Measurements from ENCODE around the gene HNRNPAB. TPM values are rescaled to one million over a fixed set of nuclear protein-coding genes. Genes with fewer than 3 reads are reported as not detected.

Gene HNRNPAB
- total RNA-seq: 29.8 TPM
- 100 to 1,000 TPM in 5 of 8 donors, 10 to 100 TPM in 3; 82.3 to 125 (median 102) TPM for polyA plus RNA-seq (ENCODE audit: insufficient read depth in 1 of 8, insufficient read length in 8 of 8, low replicate concordance in 1 of 8)
- long read RNA-seq, donor 1, partial matches to known transcripts: 7 of 13 reads
- long read RNA-seq, donor 1, other reads (novel, unspliced or antisense): 0 of 13 reads
- long read RNA-seq, donor 2: 0 reads
- long read RNA-seq, donor 3, transcript HNRNPAB-201 (7 exons, 1,602 nt): major isoform, 7 of 68 reads
- long read RNA-seq, donor 3, transcript HNRNPAB-202 (8 exons, 1,796 nt): minor isoform, 6 of 68 reads
- long read RNA-seq, donor 3, partial matches to known transcripts: 49 of 68 reads
- long read RNA-seq, donor 3, other reads (novel, unspliced or antisense): 0 of 68 reads
- long read RNA-seq, donor 4, transcript HNRNPAB-201 (7 exons, 1,602 nt): major isoform, 7 of 9 reads
- long read RNA-seq, donor 4, partial matches to known transcripts: 0 of 9 reads
- long read RNA-seq, donor 4, other reads (novel, unspliced or antisense): 0 of 9 reads
- long read RNA-seq, donor 5, transcript HNRNPAB-204 (7 exons, 1,785 nt): minor isoform, 5 of 140 reads
- long read RNA-seq, donor 5, transcript HNRNPAB-202 (8 exons, 1,796 nt): minor isoform, 8 of 140 reads
- long read RNA-seq, donor 5, transcript HNRNPAB-201 (7 exons, 1,602 nt): major isoform, 10 of 140 reads
- long read RNA-seq, donor 5, partial matches to known transcripts: 94 of 140 reads
- long read RNA-seq, donor 5, other reads (novel, unspliced or antisense): 16 of 140 reads
- long read RNA-seq, donor 6, transcript HNRNPAB-202 (8 exons, 1,796 nt): major isoform, 13 of 94 reads
- long read RNA-seq, donor 6, transcript HNRNPAB-201 (7 exons, 1,602 nt): minor isoform, 8 of 94 reads
- long read RNA-seq, donor 6, partial matches to known transcripts: 58 of 94 reads
- long read RNA-seq, donor 6, other reads (novel, unspliced or antisense): 9 of 94 reads
- long read RNA-seq, donor 7, partial matches to known transcripts: 22 of 30 reads
- long read RNA-seq, donor 7, other reads (novel, unspliced or antisense): 0 of 30 reads
- long read RNA-seq, donor 8, partial matches to known transcripts: 0 of 12 reads
- long read RNA-seq, donor 8, other reads (novel, unspliced or antisense): 5 of 12 reads
- long read RNA-seq, donor 9, partial matches to known transcripts: 7 of 14 reads
- long read RNA-seq, donor 9, other reads (novel, unspliced or antisense): 0 of 14 reads
- long read RNA-seq, donor 10, partial matches to known transcripts: 0 of 16 reads
- long read RNA-seq, donor 10, other reads (novel, unspliced or antisense): 6 of 16 reads
- long read RNA-seq, donor 11, partial matches to known transcripts: 0 of 6 reads
- long read RNA-seq, donor 11, other reads (novel, unspliced or antisense): 0 of 6 reads

GRCh38 chr5:178204182-178204934, at the start of gene HNRNPAB:
HNRNPAB (plus strand) TSS chr5:178204533; CDS start chr5:178204838, 305 bp downstream.
- Histone ChIP-seq H3K4me1 (ENCODE audit: control insufficient read depth, insufficient read depth, low read length) (peaks cover 29% of the 10 kb centered on the region), H3K9me3 (replicated peaks; ENCODE audit: control insufficient read depth, low read depth, low read length) (no peaks in the 10 kb centered on the region), H3K27me3 (ENCODE audit: control insufficient read depth, insufficient read depth, low read length) (no peaks in the 10 kb centered on the region), H3K4me3 (ENCODE audit: low read length) (peak within 1 kb of the TSS; percentile 81), H3K36me3 (ENCODE audit: control insufficient read depth, insufficient read depth, low read length) (peaks cover 36% of the 10 kb centered on the region), H3K27ac (ENCODE audit: low read length) (peak within 1 kb of the TSS; percentile 78)
- WGBS (ENCODE audit: insufficient coverage): under 1% methylated on average over 96 of the region's 96 CpGs
- peak; percentile 98 for DNase-seq

- Histone ChIP-seq H3K9me3 (replicated peaks; ENCODE audit: control insufficient read depth, low read depth, low read length) (no peaks in the 10 kb centered on the region), H3K4me3 (ENCODE audit: low read length) (no peak overlapping the region), H3K36me3 (ENCODE audit: control insufficient read depth, insufficient read depth, low read length) (peaks cover 21% of the 10 kb centered on the region), H3K27ac (ENCODE audit: low read length) (no peak overlapping the region), H3K4me1 (ENCODE audit: control insufficient read depth, insufficient read depth, low read length) (peaks cover 15% of the 10 kb centered on the region), H3K27me3 (ENCODE audit: control insufficient read depth, insufficient read depth, low read length) (no peaks in the 10 kb centered on the region)
- no peak for DNase-seq
- 62% methylated on average over 4 of the region's 8 CpGs for WGBS (ENCODE audit: insufficient coverage)
Observed at GRCh38 chr5:178155065-178155464, 49.3 kb upstream of the HNRNPAB start.

DNA sequence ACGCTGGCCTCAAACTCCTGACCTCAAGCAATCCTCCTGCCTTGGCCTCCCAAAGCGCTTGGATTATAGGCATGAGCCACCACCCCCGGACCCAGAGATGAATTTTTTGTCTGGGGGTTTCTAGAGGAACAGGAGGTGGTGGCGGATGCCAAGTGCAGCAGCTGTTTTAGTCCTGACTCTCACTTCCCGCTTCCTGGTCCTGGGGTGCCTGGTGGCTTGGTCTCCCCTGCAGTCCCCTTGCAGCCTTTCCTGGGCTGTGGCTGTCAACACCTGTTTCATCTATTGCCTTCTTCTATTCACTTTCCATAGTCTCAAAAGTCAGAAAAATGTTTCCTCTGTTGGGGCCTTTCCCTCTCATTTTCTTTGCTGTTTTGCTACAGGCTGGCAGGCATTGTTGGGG, 44.2 kb upstream of the HNRNPAB start:
- Histone ChIP-seq H3K9me3 (replicated peaks; ENCODE audit: control insufficient read depth, low read depth, low read length) (no peaks in the 10 kb centered on the region), H3K27me3 (ENCODE audit: control insufficient read depth, insufficient read depth, low read length) (peaks cover 20% of the 10 kb centered on the region), H3K27ac (ENCODE audit: low read length) (no peak overlapping the region), H3K36me3 (ENCODE audit: control insufficient read depth, insufficient read depth, low read length) (no peaks in the 10 kb centered on the region), H3K4me1 (ENCODE audit: control insufficient read depth, insufficient read depth, low read length) (peaks cover 7% of the 10 kb centered on the region), H3K4me3 (ENCODE audit: low read length) (no peak overlapping the region)
- WGBS (ENCODE audit: insufficient coverage): 56% methylated on average over 3 of the region's 5 CpGs
- no peak for DNase-seq

DNA sequence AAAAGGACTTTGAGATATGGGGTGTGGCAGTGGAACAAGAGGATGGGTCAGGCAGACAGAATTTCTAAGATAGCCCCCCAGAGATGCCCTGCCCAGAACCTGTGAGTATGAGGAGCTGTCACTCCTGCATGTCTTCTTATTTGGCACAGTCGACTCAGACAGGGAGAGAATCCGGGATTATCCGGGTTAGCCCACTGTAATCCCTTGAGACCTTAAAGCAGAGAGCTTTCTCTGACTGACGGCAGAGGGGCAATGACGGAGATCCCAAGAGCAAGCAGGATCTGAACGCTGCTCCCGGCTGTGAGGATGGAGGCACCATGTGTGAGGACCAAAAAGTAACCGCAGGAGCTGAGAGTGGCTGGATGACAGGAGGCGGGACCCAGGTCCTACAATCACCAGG, 41.9 kb upstream of the HNRNPAB start:
- H3K4me3 ChIP-seq (ENCODE audit: low read length): no peak overlapping the region
- no peaks in the 10 kb centered on the region for H3K36me3 ChIP-seq (ENCODE audit: control insufficient read depth, insufficient read depth, low read length)
- DNase-seq: no peak
- H3K27me3 ChIP-seq (ENCODE audit: control insufficient read depth, insufficient read depth, low read length): peaks cover 32% of the 10 kb centered on the region
- H3K4me1 ChIP-seq (ENCODE audit: control insufficient read depth, insufficient read depth, low read length): peaks cover 7% of the 10 kb centered on the region
- H3K27ac ChIP-seq (ENCODE audit: low read length): no peak overlapping the region
- H3K9me3 ChIP-seq (replicated peaks; ENCODE audit: control insufficient read depth, low read depth, low read length): no peaks in the 10 kb centered on the region
- WGBS (ENCODE audit: insufficient coverage): 76% methylated on average over 9 of the region's 9 CpGs

GRCh38 chr5:178163772-178164735, 40.3 kb upstream of the HNRNPAB start:
- Histone ChIP-seq H3K27me3 (ENCODE audit: control insufficient read depth, insufficient read depth, low read length) (peaks cover 32% of the 10 kb centered on the region), H3K4me3 (ENCODE audit: low read length) (no peak overlapping the region), H3K27ac (ENCODE audit: low read length) (no peak overlapping the region), H3K9me3 (replicated peaks; ENCODE audit: control insufficient read depth, low read depth, low read length) (no peaks in the 10 kb centered on the region), H3K36me3 (ENCODE audit: control insufficient read depth, insufficient read depth, low read length) (no peaks in the 10 kb centered on the region), H3K4me1 (ENCODE audit: control insufficient read depth, insufficient read depth, low read length) (peaks cover 7% of the 10 kb centered on the region)
- 7% methylated on average over 31 of the region's 33 CpGs for WGBS (ENCODE audit: insufficient coverage)
- peak; percentile 80 for DNase-seq

DNA sequence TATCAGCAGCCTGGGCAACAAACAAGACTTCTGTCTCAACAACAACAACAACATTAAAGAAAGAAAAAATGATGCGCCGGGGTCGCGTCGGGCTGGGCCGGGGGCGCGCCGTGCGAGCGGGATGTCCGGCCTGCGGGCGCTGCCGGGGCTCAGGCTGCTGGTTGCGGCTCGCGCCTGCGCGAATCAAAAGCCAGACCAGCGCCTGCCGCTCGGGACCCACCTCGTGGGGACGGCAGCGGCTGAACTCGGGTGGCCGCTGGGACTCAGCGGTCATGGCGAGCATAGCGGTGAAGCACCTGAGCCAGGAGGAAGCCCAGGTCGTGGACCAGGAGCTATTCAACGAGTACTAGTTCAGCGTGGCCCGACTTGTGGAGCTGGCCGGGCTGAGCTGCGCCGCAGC, 38.8 kb upstream of the HNRNPAB start:
- Histone ChIP-seq H3K27me3 (ENCODE audit: control insufficient read depth, insufficient read depth, low read length) (peaks cover 32% of the 10 kb centered on the region), H3K9me3 (replicated peaks; ENCODE audit: control insufficient read depth, low read depth, low read length) (no peaks in the 10 kb centered on the region), H3K36me3 (ENCODE audit: control insufficient read depth, insufficient read depth, low read length) (no peaks in the 10 kb centered on the region), H3K27ac (ENCODE audit: low read length) (no peak overlapping the region), H3K4me1 (ENCODE audit: control insufficient read depth, insufficient read depth, low read length) (peaks cover 7% of the 10 kb centered on the region), H3K4me3 (ENCODE audit: low read length) (no peak overlapping the region)
- 32% methylated on average over 37 of the region's 38 CpGs for whole genome bisulfite sequencing (ENCODE audit: insufficient coverage)
- DNase-seq: no peak

- H3K4me3 ChIP-seq (ENCODE audit: low read length): no peak overlapping the region
- no peak overlapping the region for H3K27ac ChIP-seq (ENCODE audit: low read length)
- no peak for DNase-seq
- no CpG with 5 or more reads among the region's 2 CpGs for WGBS (ENCODE audit: insufficient coverage)
- no peaks in the 10 kb centered on the region for H3K36me3 ChIP-seq (ENCODE audit: control insufficient read depth, insufficient read depth, low read length)
- peaks cover 9% of the 10 kb centered on the region for H3K27me3 ChIP-seq (ENCODE audit: control insufficient read depth, insufficient read depth, low read length)
- H3K9me3 ChIP-seq (replicated peaks; ENCODE audit: control insufficient read depth, low read depth, low read length): no peaks in the 10 kb centered on the region
- no peaks in the 10 kb centered on the region for H3K4me1 ChIP-seq (ENCODE audit: control insufficient read depth, insufficient read depth, low read length)
Observed at GRCh38 chr5:178170455-178170854, 33.9 kb upstream of the HNRNPAB start.

DNA sequence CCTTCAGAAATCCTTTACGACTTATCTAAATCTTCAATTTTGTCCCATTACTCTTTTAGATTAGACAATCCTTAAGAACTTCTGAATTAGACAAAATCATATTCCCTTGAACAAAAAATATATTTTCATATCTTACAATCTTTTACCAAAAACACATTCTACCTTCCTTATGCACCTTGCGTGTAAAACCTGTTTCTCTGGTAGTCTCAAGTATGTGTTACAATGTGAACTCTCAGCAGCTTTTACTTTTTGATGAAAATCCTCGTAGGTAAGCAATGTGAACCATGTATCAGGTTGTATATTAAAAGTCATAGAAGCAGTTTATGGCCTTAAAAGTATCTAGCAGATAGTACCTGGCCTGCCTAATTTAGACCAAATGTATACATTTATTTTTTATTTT, 29.9 kb upstream of the HNRNPAB start:
- H3K36me3 ChIP-seq (ENCODE audit: control insufficient read depth, insufficient read depth, low read length): no peaks in the 10 kb centered on the region
- WGBS (ENCODE audit: insufficient coverage): 100% methylated on average over 1 of the region's 3 CpGs
- H3K27ac ChIP-seq (ENCODE audit: low read length): no peak overlapping the region
- no peak for DNase-seq
- no peaks in the 10 kb centered on the region for H3K4me1 ChIP-seq (ENCODE audit: control insufficient read depth, insufficient read depth, low read length)
- no peaks in the 10 kb centered on the region for H3K27me3 ChIP-seq (ENCODE audit: control insufficient read depth, insufficient read depth, low read length)
- H3K4me3 ChIP-seq (ENCODE audit: low read length): no peak overlapping the region
- H3K9me3 ChIP-seq (replicated peaks; ENCODE audit: control insufficient read depth, low read depth, low read length): no peaks in the 10 kb centered on the region
